ENCODE measurements around the gene CPM.

CPM gene

DNA sequence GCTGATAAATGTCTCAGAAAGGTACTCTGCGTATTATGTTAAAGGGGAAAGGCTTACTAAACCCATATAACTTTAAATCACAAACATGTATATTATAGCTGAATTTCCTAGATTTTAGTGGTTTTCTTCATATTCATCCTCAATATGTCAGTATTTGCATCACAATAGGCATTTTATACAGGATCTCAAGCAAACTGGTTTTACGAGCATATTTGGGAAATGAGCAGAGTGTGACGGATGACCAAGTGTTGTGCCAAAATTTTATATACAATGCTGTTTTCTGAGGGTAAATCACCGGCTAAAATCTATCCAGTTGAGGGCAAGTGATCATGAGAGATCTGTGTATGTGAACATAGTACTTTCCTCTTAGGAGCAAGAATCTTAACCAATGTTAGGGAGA is 8.4 kb downstream of the CPM start:
- TF ChIP-seq CTCF (IDR thresholded peaks at IDR 0.05): no peak
- no peaks in the 10 kb centered on the region for H3K27me3 ChIP-seq
- no peak for DNase-seq
- no peak overlapping the region for H3K4me3 ChIP-seq
- H3K4me1 ChIP-seq: no peaks in the 10 kb centered on the region
- no peaks in the 10 kb centered on the region for H3K36me3 ChIP-seq
- H3K27ac ChIP-seq: no peak overlapping the region
- intact Hi-C loops (cut with DNase I; ENCODE audit: low total_unique reads): no loop called here
- H3K9me3 ChIP-seq: no peaks in the 10 kb centered on the region

DNA sequence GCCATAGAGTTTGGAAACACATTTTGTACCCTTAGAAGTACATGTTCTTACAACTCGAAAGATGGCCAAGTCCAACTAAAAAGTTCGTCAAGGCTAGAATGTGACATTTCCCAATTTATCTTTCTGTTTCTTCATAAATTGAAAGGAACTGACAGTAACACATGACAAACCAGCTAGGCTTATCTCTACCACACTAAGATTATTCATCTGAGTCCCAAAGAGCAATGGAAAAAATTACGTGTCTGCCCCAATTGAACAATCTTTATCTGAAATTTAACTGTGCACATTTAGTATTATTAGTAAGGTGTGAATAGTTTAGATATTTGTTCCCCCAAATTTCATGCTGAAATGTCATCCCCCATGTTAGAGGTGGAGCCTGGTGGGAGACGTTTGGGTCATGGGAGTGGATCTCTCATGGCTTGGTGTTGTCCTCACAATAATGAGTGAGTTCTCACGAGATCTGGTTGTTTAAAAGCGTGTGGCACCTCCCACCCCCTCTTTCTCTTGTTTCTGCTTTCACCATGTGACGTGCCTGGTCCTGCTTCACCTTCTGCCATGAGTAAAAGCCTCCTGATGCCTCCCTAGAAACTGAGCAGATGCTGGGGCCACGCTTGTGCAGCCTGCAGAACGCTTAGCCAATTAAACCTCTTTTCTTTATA is 13.3 kb downstream of the CPM start:
- Histone ChIP-seq H3K4me1 (peaks cover 0 to 10% (median 0%) of the 10 kb centered on the region in 4 donors), H3K27me3 (no peaks in the 10 kb centered on the region), H3K27ac (no peak overlapping the region), H3K36me3 (no peaks in the 10 kb centered on the region), H3K9me3 (no peaks in the 10 kb centered on the region), H3K4me3 (no peak overlapping the region)
- TF ChIP-seq CTCF (IDR thresholded peaks at IDR 0.05): no peak
- no peak for DNase-seq
- intact Hi-C loops (cut with DNase I; ENCODE audit: low total_unique reads): no loop called here

- Histone ChIP-seq H3K9me3 (no peaks in the 10 kb centered on the region), H3K4me3 (no peak overlapping the region), H3K27ac (no peak overlapping the region), H3K4me1 (peaks cover 0 to 18% (median 0%) of the 10 kb centered on the region in 4 donors), H3K27me3 (no peaks in the 10 kb centered on the region), H3K36me3 (no peaks in the 10 kb centered on the region)
- intact Hi-C loops (cut with DNase I; ENCODE audit: low total_unique reads): no loop called here
- DNase-seq: no peak
- no peak for TF ChIP-seq CTCF (IDR thresholded peaks at IDR 0.05)
Measured at GRCh38 chr12:68918960-68919359, 14.0 kb downstream of the CPM start.

DNA sequence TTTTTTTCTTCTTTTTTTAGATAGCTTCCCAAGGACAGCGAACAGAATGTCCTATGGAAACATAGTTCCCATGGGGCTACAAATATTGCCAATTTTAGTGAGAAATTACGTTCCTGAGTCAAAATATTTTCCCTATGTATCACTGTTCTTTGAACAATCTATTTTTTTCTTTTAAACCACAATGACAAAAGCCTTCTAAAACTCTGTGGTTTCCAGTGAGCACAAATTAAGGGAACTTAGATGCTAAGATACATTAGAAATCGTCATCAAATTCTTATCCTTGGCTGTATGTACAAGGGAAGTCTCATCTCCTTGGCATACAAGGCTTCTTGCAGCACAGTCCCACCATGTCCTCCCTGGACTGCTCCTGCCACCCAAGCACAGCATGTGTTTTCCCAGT is 17.9 kb downstream of the CPM start:
- intact Hi-C loops (cut with DNase I; ENCODE audit: low total_unique reads): no loop called here
- H3K27ac ChIP-seq: peak overlapping the region in 1 of 2 donors; percentile 29
- no peaks in the 10 kb centered on the region for H3K27me3 ChIP-seq
- TF ChIP-seq CTCF (IDR thresholded peaks at IDR 0.05): no peak
- H3K36me3 ChIP-seq: no peaks in the 10 kb centered on the region
- H3K9me3 ChIP-seq: no peaks in the 10 kb centered on the region
- no peak for DNase-seq
- H3K4me1 ChIP-seq: peaks cover 0 to 25% (median 0%) of the 10 kb centered on the region in 4 donors
- H3K4me3 ChIP-seq: no peak overlapping the region

DNA sequence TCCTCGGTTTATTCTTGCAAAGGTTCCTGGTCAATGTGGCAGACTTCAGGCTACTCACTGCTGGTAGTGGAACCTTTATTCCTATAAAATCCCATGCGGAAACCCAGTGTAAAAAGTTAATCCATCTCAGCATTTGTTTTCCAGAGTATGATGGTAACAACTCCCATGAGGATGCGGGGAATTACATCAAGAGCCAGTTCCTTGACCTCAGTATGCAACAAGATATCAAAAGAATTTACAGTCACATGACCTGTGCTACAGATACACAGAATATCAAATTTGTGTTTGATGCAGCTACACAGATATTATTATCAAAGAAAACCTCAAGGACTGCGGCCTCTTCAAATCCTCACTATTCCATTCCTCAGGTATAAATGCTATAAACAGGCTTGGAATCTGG is 19.3 kb downstream of the CPM start:
- Histone ChIP-seq H3K4me3 (no peak overlapping the region), H3K27ac (no peak overlapping the region), H3K27me3 (no peaks in the 10 kb centered on the region), H3K4me1 (peaks cover 0 to 25% (median 0%) of the 10 kb centered on the region in 4 donors), H3K9me3 (no peaks in the 10 kb centered on the region), H3K36me3 (no peaks in the 10 kb centered on the region)
- no peak for DNase-seq
- intact Hi-C loops (cut with DNase I; ENCODE audit: low total_unique reads): no loop called here
- TF ChIP-seq CTCF (IDR thresholded peaks at IDR 0.05): no peak

DNA sequence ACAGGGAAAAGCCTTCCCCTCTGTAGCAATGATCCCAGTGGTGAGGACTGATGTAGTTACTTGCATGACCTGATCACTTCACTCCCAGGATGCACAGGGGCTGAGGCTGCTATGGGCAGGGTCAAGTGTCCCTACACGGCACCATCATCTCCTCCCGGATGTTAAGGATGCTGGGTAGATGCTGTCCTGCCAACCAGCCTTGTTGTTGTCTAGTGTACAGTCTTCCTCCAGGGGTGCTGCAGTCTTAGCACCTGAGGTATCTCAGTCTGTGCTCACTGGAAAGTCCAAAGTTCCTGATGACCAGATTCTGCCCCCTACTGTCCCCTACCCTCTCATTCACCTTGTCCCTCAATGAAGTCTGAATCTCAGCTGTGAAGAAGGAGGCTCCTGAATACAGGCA is 20.1 kb downstream of the CPM start:
- intact Hi-C loops (cut with DNase I; ENCODE audit: low total_unique reads): no loop called here
- TF ChIP-seq CTCF (IDR thresholded peaks at IDR 0.05): no peak
- H3K4me3 ChIP-seq: no peak overlapping the region
- no peak overlapping the region for H3K27ac ChIP-seq
- peaks cover 0 to 25% (median 0%) of the 10 kb centered on the region in 4 donors for H3K4me1 ChIP-seq
- no peaks in the 10 kb centered on the region for H3K9me3 ChIP-seq
- no peaks in the 10 kb centered on the region for H3K27me3 ChIP-seq
- no peaks in the 10 kb centered on the region for H3K36me3 ChIP-seq
- no peak for DNase-seq
